ENCODE results near the gene PLEKHG5.

- TF ChIP-seq CTCF (IDR thresholded peaks at IDR 0.05) (no peak), POLR2A (IDR thresholded peaks at IDR 0.05) (no peak)
Observed at GRCh38 chr1:6426277-6426971, 65.0 kb downstream of the PLEKHG5 start.

Measured in heart left ventricle (tissue), 13 donors.